ENCODE data around the gene CACNA1C.

DNA sequence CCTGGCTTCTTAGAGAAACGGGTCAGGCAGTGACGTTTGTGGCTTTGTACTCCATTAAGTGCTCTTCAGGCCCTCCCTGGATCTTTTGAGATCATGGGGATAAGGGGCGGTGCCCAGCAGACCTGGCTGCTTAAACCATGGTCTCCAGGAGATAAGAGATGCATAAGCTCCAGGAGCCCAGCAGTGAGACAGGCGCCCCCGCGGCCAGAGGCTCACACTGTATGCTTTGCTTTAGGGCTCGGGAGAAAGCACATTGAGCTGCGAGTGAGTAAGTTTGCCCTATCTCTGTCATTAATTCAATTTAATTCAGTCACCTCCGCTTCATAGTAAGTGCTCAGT, 359.5 kb downstream of the CACNA1C start:
- TF ChIP-seq POLR2A (IDR thresholded peaks at IDR 0.05) (no peak), POLR2AphosphoS5 (IDR thresholded peaks at IDR 0.05) (no peak)
- TF ChIP-seq, protein P1, sequence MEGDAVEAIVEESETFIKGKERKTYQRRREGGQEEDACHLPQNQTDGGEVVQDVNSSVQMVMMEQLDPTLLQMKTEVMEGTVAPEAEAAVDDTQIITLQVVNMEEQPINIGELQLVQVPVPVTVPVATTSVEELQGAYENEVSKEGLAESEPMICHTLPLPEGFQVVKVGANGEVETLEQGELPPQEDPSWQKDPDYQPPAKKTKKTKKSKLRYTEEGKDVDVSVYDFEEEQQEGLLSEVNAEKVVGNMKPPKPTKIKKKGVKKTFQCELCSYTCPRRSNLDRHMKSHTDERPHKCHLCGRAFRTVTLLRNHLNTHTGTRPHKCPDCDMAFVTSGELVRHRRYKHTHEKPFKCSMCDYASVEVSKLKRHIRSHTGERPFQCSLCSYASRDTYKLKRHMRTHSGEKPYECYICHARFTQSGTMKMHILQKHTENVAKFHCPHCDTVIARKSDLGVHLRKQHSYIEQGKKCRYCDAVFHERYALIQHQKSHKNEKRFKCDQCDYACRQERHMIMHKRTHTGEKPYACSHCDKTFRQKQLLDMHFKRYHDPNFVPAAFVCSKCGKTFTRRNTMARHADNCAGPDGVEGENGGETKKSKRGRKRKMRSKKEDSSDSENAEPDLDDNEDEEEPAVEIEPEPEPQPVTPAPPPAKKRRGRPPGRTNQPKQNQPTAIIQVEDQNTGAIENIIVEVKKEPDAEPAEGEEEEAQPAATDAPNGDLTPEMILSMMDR (IDR thresholded peaks at IDR 0.05), result no peak
